HFFc6 (cell line): ENCODE data around the gene CHAD. TPM values are rescaled to one million over a fixed set of nuclear protein-coding genes. Genes with fewer than 3 reads are reported as not detected.
"Not testable (repeated sequence)": the region's sequence is repeated elsewhere in the genome, so short reads cannot be mapped to it uniquely, and the experiment has no call there.

Source experiments
- DNase-seq: peaks from one replicate; pipeline ENCODE4 v3.0.0-alpha.2; 2018
- H3K27ac Mint-ChIP-seq: 2 replicates; pipeline ENCODE4 v1.8.0; 2020; ENCODE audit warnings: mild to moderate bottlenecking, mixed read lengths
- H3K27me3 Mint-ChIP-seq: 2 replicates; pipeline ENCODE4 v1.8.0; 2021; ENCODE audit warnings: mild to moderate bottlenecking, moderate library complexity, mixed read lengths; ENCODE audit not compliant: insufficient read depth
- H3K36me3 Mint-ChIP-seq: 2 replicates; pipeline ENCODE4 v1.8.0; 2021; ENCODE audit warnings: low read depth, mixed read lengths
- H3K4me1 Mint-ChIP-seq: 2 replicates; pipeline ENCODE4 v1.8.0; 2020; ENCODE audit warnings: low read depth, mixed read lengths
- H3K4me3 Mint-ChIP-seq: 2 replicates; pipeline ENCODE4 v1.8.0; 2020; ENCODE audit warnings: mild to moderate bottlenecking, moderate library complexity, mixed read lengths
- H3K9me3 Mint-ChIP-seq: 2 replicates; pipeline ENCODE4 v1.8.0; 2020; ENCODE audit warnings: mild to moderate bottlenecking, mixed read lengths
- CTCF ChIP-seq: fragments of 200-600 bp; sonication (generic); IDR thresholded peaks from 2 replicates; pipeline ENCODE4 v1.5.0; 2021; ENCODE audit warnings: antibody characterized with exemption, mild to moderate bottlenecking
- total RNA-seq, 6 experiments: library from RNA; stranded (reverse); fragmentation: NEBNext Ultra II Directional; extraction: Animal tissue kit (Norgen Biotek cat#: 25700); gene quantifications; 2 replicates in 1 of 6; 3 replicates in 5 of 6; pipeline ENCODE4 v1.2.3, GENCODE V29; 2021

CHAD gene
- total RNA-seq, 6 experiments from 2014 or later = not detected

- Mint-ChIP-seq H3K9me3 (no peaks in the 10 kb centered on the region), H3K27me3 (no peaks in the 10 kb centered on the region; the same call in 1 of the 2 replicates), H3K36me3 (no peaks in the 10 kb centered on the region), H3K4me1 (peaks cover 32% of the 10 kb centered on the region), H3K27ac (no peak overlapping the region), H3K4me3 (peak overlapping the region; percentile 90; the same call in 1 of the 2 replicates)
- no peak for TF ChIP-seq CTCF
- no peak for DNase-seq
Measured at GRCh38 chr17:50480142-50480764, 11.6 kb upstream of the CHAD start.

GRCh38 chr17:50479522-50480141 lies 11.0 kb upstream of the CHAD start:
- Mint-ChIP-seq H3K27ac (peak overlapping the region; percentile 72), H3K36me3 (no peaks in the 10 kb centered on the region), H3K27me3 (no peaks in the 10 kb centered on the region; the same call in 1 of the 2 replicates), H3K9me3 (no peaks in the 10 kb centered on the region), H3K4me3 (peak overlapping the region; percentile 90), H3K4me1 (peaks cover 32% of the 10 kb centered on the region)
- peak; percentile 79 for DNase-seq
- peak; percentile 70 for TF ChIP-seq CTCF

GRCh38 chr17:50478391-50479381 lies 10.0 kb upstream of the CHAD start, which contains the start of gene RSAD1:
Gene RSAD1 (plus strand): TSS chr17:50478860. CDS start chr17:50478885, 25 bp downstream.
- Mint-ChIP-seq H3K27ac (peak within 1 kb of the TSS; percentile 87), H3K4me3 (peak within 1 kb of the TSS; percentile 90), H3K36me3 (no peaks in the 10 kb centered on the region), H3K27me3 (peaks cover 2% of the 10 kb centered on the region), H3K9me3 (no peaks in the 10 kb centered on the region), H3K4me1 (peaks cover 32% of the 10 kb centered on the region)
- DNase-seq = peak; percentile 85
- peak; percentile 92 for TF ChIP-seq CTCF

GRCh38 chr17:50477976-50478375 lies 9.3 kb upstream of the CHAD start:
- Mint-ChIP-seq H3K4me1 (peaks cover 29% of the 10 kb centered on the region), H3K36me3 (no peaks in the 10 kb centered on the region), H3K27ac (peak overlapping the region; percentile 87), H3K27me3 (peaks cover 2% of the 10 kb centered on the region), H3K9me3 (no peaks in the 10 kb centered on the region), H3K4me3 (peak overlapping the region; percentile 85)
- no peak for DNase-seq
- no peak for TF ChIP-seq CTCF

GRCh38 chr17:50476545-50477315 lies 8.1 kb upstream of the CHAD start:
- DNase-seq = no peak
- H3K36me3 Mint-ChIP-seq = no peaks in the 10 kb centered on the region
- H3K27me3 Mint-ChIP-seq = peaks cover 11% of the 10 kb centered on the region
- no peak overlapping the region for H3K27ac Mint-ChIP-seq
- H3K4me3 Mint-ChIP-seq = no peak overlapping the region
- TF ChIP-seq CTCF = no peak
- H3K9me3 Mint-ChIP-seq = no peaks in the 10 kb centered on the region
- H3K4me1 Mint-ChIP-seq = peaks cover 22% of the 10 kb centered on the region

GRCh38 chr17:50475775-50476544 lies 7.3 kb upstream of the CHAD start:
- DNase-seq, H3K36me3 Mint-ChIP-seq, H3K27ac Mint-ChIP-seq, H3K9me3 Mint-ChIP-seq, H3K4me3 Mint-ChIP-seq: not testable (repeated sequence)
- H3K27me3 Mint-ChIP-seq = peaks cover 11% of the 10 kb centered on the region
- H3K4me1 Mint-ChIP-seq = peaks cover 22% of the 10 kb centered on the region
